Gastrocnemius medialis (tissue), 4 donors: Measurements from ENCODE around the gene CBL. TPM values are rescaled to one million over a fixed set of nuclear protein-coding genes. Genes with fewer than 3 reads are reported as not detected.

ENCODE experiments used
- ATAC-seq, 2 donors: fragments of 150-250 bp; one replicate each; pipeline ENCODE4 v1.9.1; 2016
- DNase-seq, 2 donors: peaks; one replicate each; pipeline ENCODE4 v3.0.0-alpha.2; 2019
- H3K27ac ChIP-seq, 4 donors: fragments of 200-600 bp; sonication (generic); 1 replicate in 1 of 4; 2 replicates in 3 of 4; pipeline ENCODE4 v1.5.1; 2016 to 2018; ENCODE audit warnings: mild to moderate bottlenecking in 2 of 4, moderate library complexity in 1 of 4
- H3K27me3 ChIP-seq, 3 donors: fragments of 200-600 bp; sonication (generic) in 2 of 3; 1 replicate in 1 of 3; 2 replicates in 2 of 3; pipeline versions ENCODE4 v1.5.1 to v1.6.0; 2016 to 2019; ENCODE audit warnings: mild to moderate bottlenecking in 1 of 3, moderate library complexity in 1 of 3
- H3K36me3 ChIP-seq, 2 donors: fragments of 200-600 bp; sonication (generic) in 1 of 2; one replicate each; pipeline ENCODE4 v1.5.1; 2017 to 2018
- H3K4me1 ChIP-seq, 2 donors: fragments of 200-600 bp; sonication (generic) in 1 of 2; one replicate each; pipeline ENCODE4 v1.5.1; 2016 to 2017; ENCODE audit warnings: mild to moderate bottlenecking in 2 of 2
- H3K4me3 ChIP-seq, 4 donors: fragments of 200-600 bp; sonication (generic) in 3 of 4; 1 replicate in 1 of 4; 2 replicates in 3 of 4; pipeline ENCODE4 v1.5.1; 2016 to 2019; ENCODE audit warnings: mild to moderate bottlenecking in 2 of 4
- H3K9me3 ChIP-seq, 3 donors: fragments of 200-600 bp; sonication (generic) in 2 of 3; 1 replicate in 1 of 3; 2 replicates in 2 of 3; pipeline ENCODE4 v1.5.1; 2016 to 2019
- POLR2A ChIP-seq, 2 donors: fragments of 450-650 bp; IDR thresholded peaks; one replicate each; pipeline ENCODE4 v1.6.1; 2017; ENCODE audit warnings: antibody characterized with exemption in 2 of 2, mild to moderate bottlenecking in 2 of 2, moderate library complexity in 2 of 2
- in situ Hi-C, 4 donors: fragments of 200-750 bp; cut with MboI; loops; one replicate each; pipeline versions ENCODE4 v1.15.0 to v1.8.0; 2017; ENCODE audit warnings: low sequenced_read_pairs in 4 of 4
- intact Hi-C: fragments of 100-400 bp; cut with DNase I; formaldehyde crosslinking; loops from one replicate; pipeline ENCODE4 v1.15.1; 2023; ENCODE audit warnings: low total_unique reads
- total RNA-seq, 4 donors: library from RNA; depleted of rRNA; stranded (reverse); fragments of >200 nt; gene quantifications; one replicate each; pipeline versions ENCODE4 v1.1.0 to v1.2.3, GENCODE V29; 2016
- TF ChIP-seq, protein P1 (sequence below), 5 experiments: fragments of 450-650 bp in 3 of 5; fragments of 200-600 bp in 2 of 5; sonication (generic) in 2 of 5; IDR thresholded peaks in 4 of 5; conservative IDR thresholded peaks in 1 of 5; 1 replicate in 4 of 5; 2 replicates in 1 of 5; pipeline ENCODE4 v1.5.1; 2016 to 2019; ENCODE audit warnings: antibody characterized with exemption in 5 of 5, mild to moderate bottlenecking in 3 of 5, moderate library complexity in 3 of 5

The CBL gene
- total RNA-seq, 4 donors from 2014 or later = 3.0 to 6.7 (median 4.5) TPM

DNA sequence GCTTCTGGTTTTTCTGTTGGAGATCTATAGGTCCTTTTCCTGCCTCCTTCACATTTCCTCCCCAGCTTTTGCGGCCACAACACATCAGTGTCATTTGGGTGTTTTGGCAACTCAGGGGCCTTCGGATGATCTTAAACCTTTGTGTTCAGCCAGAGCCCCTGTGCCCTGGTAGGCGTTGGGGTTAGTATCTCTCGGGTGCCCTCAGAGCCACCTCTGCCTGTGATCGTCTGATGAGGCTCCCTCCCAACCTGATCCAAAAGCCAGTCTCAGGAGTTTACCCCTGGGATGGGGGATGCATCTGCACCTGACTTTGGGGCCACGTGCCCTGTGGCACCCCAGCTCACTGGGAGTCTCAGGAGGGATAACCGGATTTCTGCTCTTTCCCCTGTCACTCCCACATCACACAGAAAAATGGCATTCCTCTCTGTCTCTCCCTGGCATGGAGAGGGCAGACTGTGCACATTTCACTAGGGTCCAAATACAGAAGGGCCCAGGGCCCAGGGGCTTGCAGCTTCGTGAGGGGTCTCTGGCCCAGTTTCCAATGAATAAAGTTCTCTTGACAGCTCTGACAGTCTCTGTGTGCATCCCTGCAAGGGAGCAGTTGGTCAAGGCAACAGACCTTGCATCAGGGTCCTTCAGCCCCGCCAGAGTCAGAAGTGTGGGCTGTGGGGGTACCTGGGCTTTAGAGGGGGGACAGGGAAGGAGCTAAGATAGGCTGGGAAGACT lies 130.8 kb downstream of the CBL start:
- H3K27ac ChIP-seq = peak overlapping the region in 3 of 4 donors; percentile 79 to 98 (median 96)
- no peaks in the 10 kb centered on the region for H3K36me3 ChIP-seq
- TF ChIP-seq POLR2A (IDR thresholded peaks at IDR 0.05) = no peak
- TF ChIP-seq, protein P1, sequence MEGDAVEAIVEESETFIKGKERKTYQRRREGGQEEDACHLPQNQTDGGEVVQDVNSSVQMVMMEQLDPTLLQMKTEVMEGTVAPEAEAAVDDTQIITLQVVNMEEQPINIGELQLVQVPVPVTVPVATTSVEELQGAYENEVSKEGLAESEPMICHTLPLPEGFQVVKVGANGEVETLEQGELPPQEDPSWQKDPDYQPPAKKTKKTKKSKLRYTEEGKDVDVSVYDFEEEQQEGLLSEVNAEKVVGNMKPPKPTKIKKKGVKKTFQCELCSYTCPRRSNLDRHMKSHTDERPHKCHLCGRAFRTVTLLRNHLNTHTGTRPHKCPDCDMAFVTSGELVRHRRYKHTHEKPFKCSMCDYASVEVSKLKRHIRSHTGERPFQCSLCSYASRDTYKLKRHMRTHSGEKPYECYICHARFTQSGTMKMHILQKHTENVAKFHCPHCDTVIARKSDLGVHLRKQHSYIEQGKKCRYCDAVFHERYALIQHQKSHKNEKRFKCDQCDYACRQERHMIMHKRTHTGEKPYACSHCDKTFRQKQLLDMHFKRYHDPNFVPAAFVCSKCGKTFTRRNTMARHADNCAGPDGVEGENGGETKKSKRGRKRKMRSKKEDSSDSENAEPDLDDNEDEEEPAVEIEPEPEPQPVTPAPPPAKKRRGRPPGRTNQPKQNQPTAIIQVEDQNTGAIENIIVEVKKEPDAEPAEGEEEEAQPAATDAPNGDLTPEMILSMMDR (IDR thresholded peaks at IDR 0.05 in 4 of 5, conservative IDR thresholded peaks at IDR 0.05 in 1 of 5) = no peak
- H3K27me3 ChIP-seq = peaks cover 5 to 11% (median 8%) of the 10 kb centered on the region in 3 donors
- in situ Hi-C loops (loop anchor here in 2 of 4 donors (10.0 kb wide), 2 partner anchors 138 to 142 kb away; no protein-coding TSS in a partner anchor), intact Hi-C loops (loop anchor here (5.0 kb wide), 2 partner anchors 130 to 235 kb away; partner anchors contain the start of genes CBL and DPAGT1)
- ATAC-seq (no peak), DNase-seq (peak in 1 of 2 donors; percentile 8)
- H3K4me3 ChIP-seq = no peak overlapping the region
- peaks cover 42 to 59% of the 10 kb centered on the region in 2 donors for H3K4me1 ChIP-seq
- H3K9me3 ChIP-seq = no peaks in the 10 kb centered on the region

DNA sequence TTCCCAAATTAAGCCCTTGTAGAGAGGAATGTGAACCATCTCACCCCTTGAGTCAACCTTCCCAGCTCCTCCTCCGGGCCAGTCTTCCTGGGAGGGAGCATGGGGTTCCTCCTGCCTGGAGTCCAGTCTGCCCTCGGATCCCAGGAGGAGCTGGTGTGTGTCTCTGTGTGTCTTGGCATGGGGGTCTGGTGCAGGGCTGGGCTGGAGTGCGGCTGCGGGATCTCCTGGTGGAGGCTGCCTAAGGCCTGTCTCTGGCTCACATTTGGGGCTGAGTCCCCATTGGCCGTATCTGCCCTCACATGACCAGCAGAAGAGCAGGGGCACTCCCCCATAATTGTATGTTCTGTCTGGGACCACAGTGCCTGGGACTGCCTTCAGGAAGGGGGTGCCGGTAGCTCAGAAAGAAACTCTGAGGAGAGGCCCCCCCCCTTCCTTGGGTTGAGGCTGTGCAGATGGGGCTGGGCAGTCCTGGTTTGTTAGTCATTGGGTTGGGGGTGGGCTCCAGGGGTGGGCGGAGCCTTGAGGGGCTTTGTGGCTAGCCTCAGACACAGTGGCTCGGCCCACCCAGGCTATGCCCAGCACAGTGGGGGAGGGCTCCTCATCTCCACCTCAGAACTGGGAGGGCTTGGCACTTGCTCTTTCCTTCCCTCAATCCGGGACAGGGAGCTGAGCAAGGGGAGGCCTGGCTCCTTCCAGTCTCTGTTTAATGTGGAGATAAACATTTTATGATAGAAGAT lies 131.6 kb downstream of the CBL start:
- Histone ChIP-seq H3K27ac (peak overlapping the region in 3 of 4 donors; percentile 79 to 90 (median 86)), H3K36me3 (no peaks in the 10 kb centered on the region)
- intact Hi-C loops = loop anchor here (5.0 kb wide), 2 partner anchors 130 to 235 kb away; partner anchors contain the start of genes CBL and DPAGT1

DNA sequence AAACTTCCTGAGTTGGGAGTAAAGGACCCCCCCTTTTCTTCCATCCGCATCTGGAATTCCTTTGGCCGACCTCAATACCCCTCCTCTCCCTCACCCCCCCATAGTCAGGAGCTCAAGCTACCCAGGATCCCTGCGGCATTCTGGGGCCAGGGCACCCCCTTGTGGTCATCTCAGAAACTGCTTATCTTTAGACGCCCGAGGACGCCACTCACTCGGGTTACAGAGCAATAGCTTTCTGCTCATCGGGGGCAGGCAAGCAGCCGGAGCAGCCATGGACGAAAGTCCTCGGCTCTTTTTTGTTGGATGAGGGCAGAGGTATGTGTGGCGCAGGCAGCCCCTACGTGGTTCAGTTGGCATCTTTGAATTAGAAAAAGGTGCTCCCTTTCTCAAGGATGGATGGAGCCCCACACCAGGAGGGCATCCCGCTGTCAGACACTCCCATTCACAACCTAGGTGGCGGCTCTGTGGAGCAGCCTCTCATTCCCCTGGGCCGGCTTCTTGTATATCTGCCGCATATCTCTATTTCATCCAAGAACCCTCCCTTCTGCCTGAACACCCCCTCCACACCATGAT lies 132.3 kb downstream of the CBL start:
- Histone ChIP-seq H3K4me1 (peaks cover 42 to 59% of the 10 kb centered on the region in 2 donors), H3K27ac (peak overlapping the region; percentile 47 to 90 (median 82)), H3K36me3 (no peaks in the 10 kb centered on the region), H3K4me3 (peak overlapping the region; percentile 2 to 61 (median 5)), H3K27me3 (peaks cover 5 to 11% (median 8%) of the 10 kb centered on the region in 3 donors), H3K9me3 (no peaks in the 10 kb centered on the region)
- no peak for TF ChIP-seq POLR2A (IDR thresholded peaks at IDR 0.05)
- TF ChIP-seq, protein P1 (IDR thresholded peaks at IDR 0.05 in 4 of 5, conservative IDR thresholded peaks at IDR 0.05 in 1 of 5) = peak; percentile 56 to 88 (median 83)
- intact Hi-C loops (loop anchor here (5.0 kb wide), 2 partner anchors 131 to 236 kb away; partner anchors contain the start of genes CBL and DPAGT1), in situ Hi-C loops (loop anchor here in 2 of 4 donors (10.0 kb wide), 2 partner anchors 136 to 144 kb away; no protein-coding TSS in a partner anchor)
- DNase-seq = peak in 1 of 2 donors; percentile 69
- ATAC-seq = peak; percentile 20 to 28

More for the DNA sequence above, 131.6 kb downstream of the CBL start:
- peaks cover 42 to 59% of the 10 kb centered on the region in 2 donors for H3K4me1 ChIP-seq
- no peak for ATAC-seq
- H3K4me3 ChIP-seq = no peak overlapping the region
- no peaks in the 10 kb centered on the region for H3K9me3 ChIP-seq
- TF ChIP-seq, protein P1 (IDR thresholded peaks at IDR 0.05 in 4 of 5, conservative IDR thresholded peaks at IDR 0.05 in 1 of 5) = no peak
- no peak for TF ChIP-seq POLR2A (IDR thresholded peaks at IDR 0.05)
- H3K27me3 ChIP-seq = peaks cover 5 to 11% (median 8%) of the 10 kb centered on the region in 3 donors
- peak in 1 of 2 donors; percentile 15 for DNase-seq
- in situ Hi-C loops = loop anchor here in 2 of 4 donors (10.0 kb wide), 2 partner anchors 137 to 143 kb away; no protein-coding TSS in a partner anchor

DNA sequence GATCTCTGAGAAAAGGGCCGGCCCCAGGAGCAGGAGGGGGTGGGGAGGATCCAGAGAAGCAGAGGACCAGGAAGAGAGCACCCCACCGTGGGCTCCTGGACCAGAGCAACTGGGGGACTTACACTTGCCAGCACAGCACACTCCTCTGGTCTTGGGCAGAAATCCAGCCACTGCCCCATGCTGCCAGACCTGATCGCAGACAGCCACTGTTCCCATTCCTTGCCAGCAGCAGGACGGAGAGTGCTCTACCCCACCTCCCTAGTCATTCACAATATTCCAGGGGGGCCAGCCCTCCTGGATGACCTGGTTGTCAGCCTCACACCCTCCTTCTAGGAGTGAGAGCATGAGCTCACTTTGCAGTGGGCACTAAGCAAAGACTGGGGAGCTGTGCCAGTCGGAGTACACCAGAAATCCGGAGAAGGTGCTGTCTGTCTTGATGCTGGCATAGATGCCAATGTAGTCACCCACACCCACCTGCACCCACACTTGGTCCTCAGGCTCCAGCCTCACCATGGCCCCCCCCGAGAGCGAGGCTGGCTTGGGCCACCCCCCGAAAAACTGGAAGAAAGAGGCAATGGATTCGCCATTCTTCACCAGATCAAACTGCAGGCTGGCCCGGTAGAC lies 132.9 kb downstream of the CBL start:
- Histone ChIP-seq H3K27me3 (peaks cover 5 to 11% (median 8%) of the 10 kb centered on the region in 3 donors), H3K9me3 (no peaks in the 10 kb centered on the region), H3K27ac (peak overlapping the region; percentile 72 to 90 (median 82)), H3K36me3 (no peaks in the 10 kb centered on the region), H3K4me1 (peaks cover 42 to 59% of the 10 kb centered on the region in 2 donors), H3K4me3 (peak overlapping the region; percentile 61 to 73 (median 66))
- ATAC-seq = no peak
- TF ChIP-seq, protein P1 (IDR thresholded peaks at IDR 0.05 in 4 of 5, conservative IDR thresholded peaks at IDR 0.05 in 1 of 5) = no peak
- no peak for TF ChIP-seq POLR2A (IDR thresholded peaks at IDR 0.05)
- DNase-seq = peak in 1 of 2 donors; percentile 26
- intact Hi-C loops = loop anchor here (5.0 kb wide), 2 partner anchors 132 to 237 kb away; partner anchors contain the start of genes CBL and DPAGT1
- in situ Hi-C loops = loop anchor here in 2 of 4 donors (10.0 kb wide), 2 partner anchors 136 to 144 kb away; no protein-coding TSS in a partner anchor
